Limb (tissue), 2 donors: ENCODE results near the gene COA3.

ENCODE experiments used
- DNase-seq, 2 donors: peaks; one replicate each; pipeline ENCODE4 v3.0.0-alpha.2; 2016; ENCODE audit errors: extremely low spot score in 2 of 2

The COA3 gene, protein sequence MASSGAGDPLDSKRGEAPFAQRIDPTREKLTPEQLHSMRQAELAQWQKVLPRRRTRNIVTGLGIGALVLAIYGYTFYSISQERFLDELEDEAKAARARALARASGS

DNA sequence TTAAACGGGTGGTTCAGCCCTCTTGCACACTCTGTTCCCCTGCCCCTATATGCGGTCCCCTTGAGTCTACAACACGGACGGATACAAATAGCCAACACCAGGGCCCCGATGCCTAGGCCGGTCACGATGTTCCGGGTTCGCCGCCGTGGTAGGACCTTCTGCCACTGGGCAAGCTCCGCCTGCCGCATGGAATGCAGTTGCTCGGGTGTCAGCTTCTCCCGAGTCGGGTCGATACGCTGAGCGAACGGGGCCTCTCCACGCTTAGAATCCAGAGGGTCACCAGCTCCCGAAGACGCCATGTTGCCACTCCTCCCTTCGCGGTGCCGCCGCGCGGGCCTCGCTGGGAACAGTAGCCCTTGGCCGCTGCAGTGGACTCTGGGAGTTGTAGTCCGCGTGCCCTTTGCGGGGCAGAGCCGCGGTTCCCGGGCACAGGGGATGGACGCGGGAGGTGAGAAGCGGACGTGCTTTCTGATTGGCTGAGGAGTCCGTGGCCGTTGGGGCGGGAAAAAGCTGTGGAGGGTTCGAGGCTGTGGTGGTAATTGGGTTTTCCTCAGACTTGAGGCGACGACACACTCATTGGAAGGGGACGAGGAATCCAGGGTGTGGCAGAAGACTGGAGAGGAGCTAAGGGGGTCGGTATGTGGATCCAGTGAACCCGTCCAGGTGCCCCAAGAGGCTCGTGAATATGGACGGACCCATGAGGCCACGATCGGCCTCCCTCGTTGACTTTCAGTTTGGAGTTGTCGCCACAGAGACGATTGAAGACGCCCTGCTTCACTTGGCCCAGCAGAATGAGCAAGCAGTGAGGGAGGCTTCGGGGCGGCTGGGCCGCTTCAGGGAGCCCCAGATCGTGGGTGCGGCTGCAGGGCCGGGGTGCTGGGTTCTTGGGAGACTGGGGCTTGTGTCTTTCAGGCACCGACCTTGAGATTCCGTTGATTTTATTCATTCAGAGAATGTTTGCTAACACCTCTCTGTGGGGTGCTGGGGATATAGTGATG, at the start of gene COA3, which contains the start of gene CNTD1:
Gene COA3 (minus strand): TSS at position 322 of the 998 bp plus-strand sequence. CDS start 23 bp downstream, at position 299.
Gene CNTD1 (plus strand): TSS at position 479 of the 998 bp plus-strand sequence. CDS start 207 bp downstream, at position 686.
- peak; percentile 82 to 91 for DNase-seq

DNA sequence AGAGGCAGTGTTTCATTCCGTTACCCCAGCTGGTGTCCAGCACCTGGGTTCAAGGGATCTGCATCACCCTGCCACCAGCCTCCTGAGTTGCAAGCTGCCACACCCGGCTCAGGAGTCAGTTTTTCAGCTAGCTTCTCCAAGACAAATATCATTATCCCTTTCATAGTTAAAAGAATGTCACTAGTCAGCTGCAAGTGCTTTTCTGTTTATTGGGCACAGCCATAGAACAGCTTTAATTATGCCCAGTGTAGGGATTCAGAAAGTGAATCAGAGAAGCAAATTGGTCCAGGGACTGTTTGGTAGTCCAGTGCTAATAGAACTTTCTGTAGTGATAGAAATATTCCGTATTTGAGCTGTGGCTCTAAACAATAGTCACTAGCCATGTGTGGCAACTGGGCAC, 49.6 kb upstream of the COA3 start:
- DNase-seq: no peak

DNA sequence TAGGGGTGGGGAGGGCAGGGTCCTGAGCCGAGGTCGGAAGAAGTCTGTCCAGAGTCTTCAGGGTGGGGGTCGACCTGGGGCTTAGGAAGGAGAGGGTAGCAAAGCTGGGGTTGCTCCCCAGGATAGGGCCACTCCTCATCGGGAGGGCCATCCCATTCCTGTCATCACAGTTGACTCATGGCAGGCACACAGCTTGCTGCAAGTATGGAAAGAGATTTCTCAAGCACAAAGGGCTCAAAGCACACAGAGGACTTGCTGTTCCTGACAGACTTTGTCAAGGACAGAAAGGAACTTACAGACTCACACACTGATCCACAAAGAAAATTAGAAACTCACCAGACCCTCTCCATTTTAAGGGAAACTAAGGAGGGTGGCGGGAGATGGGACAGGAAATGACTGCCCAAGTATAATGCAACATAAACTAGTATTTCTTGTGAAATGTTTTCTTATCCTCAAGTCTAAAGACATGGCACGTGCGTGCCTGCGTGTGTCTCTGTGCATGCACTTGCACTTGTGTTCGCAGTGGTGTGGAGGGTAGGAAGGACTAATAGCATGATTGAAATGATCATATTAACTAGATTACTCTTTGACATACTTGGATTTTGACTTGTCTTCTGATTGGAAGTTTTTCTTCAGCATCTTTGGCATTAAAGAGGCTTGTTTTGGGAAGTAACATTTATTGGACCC, 48.2 kb upstream of the COA3 start:
- no peak for DNase-seq

DNA sequence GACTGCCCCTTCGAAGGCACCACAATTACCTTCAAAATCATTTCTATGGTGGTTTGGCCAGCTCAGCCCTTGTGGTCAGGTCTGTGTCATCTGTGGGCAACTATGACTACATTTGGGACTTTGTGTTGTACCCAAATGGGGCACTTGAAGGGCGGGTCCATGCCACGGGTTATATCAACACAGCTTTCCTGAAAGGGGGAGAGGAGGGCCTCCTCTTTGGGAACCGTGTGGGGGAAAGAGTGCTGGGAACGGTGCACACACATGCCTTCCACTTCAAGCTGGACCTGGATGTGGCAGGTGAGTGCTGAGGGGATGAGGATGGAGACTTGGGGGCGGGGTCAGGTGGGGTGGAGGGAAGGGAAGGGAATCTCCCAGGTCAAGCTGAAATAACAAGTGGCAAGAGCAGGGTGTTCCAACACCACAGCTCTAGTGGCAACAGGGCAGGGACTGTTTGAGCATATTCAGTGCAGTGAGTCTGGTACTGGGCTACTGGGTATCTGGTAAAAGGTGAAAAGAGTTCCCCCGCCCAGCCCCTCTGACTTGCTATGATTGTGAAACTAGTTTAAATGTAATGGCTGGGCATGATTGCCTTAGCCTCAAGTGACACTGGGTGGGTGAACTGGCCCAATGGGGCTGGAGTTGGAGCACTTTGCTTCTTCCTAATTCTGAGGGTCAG, 47.6 kb upstream of the COA3 start:
- DNase-seq: no peak

DNA sequence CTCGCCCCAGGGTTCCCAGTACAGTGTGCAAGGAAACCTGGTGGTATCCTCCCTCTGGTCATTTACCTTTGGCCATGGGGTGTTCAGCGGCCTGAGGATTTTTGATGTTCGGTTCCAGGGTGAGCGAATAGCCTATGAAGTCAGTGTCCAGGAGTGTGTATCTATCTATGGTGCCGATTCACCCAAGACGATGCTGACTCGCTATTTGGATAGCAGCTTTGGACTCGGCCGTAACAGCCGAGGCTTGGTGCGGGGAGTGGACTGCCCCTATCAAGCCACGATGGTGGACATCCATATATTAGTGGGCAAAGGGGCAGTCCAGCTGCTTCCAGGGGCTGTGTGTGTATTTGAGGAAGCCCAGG, 47.0 kb upstream of the COA3 start:
- no peak for DNase-seq

DNA sequence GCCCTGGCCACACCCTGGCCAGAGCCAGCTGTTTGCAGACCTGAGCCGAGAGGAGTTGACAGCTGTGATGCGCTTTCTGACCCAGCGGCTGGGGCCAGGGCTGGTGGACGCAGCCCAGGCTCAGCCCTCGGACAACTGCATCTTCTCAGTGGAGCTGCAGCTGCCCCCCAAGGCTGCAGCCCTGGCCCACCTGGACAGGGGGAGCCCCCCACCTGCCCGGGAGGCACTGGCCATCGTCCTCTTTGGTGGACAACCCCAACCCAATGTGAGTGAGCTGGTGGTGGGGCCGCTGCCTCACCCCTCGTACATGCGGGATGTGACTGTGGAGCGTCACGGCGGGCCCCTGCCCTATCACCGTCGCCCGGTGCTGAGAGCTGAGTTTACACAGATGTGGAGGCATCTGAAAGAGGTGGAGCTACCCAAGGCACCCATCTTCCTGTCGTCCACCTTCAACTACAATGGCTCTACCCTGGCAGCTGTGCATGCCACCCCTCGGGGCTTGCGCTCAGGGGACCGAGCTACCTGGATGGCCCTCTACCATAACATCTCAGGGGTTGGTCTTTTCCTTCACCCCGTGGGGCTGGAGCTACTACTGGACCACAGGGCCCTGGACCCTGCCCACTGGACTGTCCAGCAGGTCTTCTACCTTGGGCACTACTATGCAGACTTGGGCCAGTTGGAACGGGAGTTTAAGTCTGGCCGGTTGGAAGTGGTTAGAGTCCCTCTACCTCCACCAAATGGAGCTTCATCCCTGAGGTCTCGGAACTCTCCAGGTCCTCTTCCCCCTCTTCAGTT, 46.5 kb upstream of the COA3 start:
- DNase-seq: no peak

DNA sequence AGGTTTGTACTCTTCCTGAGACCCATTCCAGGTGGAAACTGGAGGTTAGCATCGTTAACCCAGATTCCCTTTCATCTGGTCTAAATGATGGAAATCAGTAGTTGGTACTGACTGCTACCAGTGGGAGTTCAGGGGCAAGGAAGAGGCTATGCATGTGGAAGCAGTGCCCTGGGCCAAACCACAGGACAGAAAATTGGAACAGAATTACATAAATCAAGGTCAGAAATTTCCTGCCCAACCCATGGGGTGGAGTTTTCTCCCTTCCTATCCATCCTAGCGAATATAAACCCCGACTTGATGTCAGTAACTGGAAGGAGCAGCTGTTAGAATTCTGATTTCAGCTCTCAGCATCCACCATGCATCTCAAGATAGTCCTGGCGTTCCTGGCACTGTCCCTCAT, 45.8 kb upstream of the COA3 start, which contains the start of gene AOC2:
Gene AOC2 (plus strand): TSS at position 310 of the 400 bp plus-strand sequence. CDS start 47 bp downstream, at position 357.
- DNase-seq: no peak

DNA sequence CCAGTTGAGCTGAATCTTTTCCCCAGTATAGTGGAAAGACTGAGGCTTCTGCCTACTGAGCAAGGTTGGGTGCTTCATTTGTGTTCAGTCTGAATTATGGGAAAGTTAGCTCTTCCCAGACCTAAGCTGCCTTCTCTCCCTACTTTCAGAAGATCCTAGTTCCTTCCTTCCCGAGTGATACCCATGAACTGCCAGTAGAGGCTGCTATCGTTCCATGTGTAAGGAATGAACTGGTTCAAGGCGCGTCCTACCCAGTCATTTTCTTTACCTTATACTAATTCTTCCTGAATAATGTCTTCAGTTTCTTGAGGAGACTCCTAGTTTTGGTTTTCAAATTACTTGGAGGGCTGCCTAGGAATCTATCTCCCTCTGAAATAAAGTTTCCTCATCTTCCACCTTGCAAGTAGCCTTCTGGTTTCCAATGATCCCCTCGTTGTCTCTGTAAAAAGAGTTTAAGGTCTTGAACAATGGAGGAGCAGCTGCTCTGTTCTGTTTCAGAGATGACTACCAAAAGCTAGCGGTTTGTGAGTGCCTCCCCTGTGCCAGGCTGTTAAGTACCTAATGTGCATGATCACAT, 44.9 kb upstream of the COA3 start:
- peak; percentile 51 to 75 for DNase-seq

DNA sequence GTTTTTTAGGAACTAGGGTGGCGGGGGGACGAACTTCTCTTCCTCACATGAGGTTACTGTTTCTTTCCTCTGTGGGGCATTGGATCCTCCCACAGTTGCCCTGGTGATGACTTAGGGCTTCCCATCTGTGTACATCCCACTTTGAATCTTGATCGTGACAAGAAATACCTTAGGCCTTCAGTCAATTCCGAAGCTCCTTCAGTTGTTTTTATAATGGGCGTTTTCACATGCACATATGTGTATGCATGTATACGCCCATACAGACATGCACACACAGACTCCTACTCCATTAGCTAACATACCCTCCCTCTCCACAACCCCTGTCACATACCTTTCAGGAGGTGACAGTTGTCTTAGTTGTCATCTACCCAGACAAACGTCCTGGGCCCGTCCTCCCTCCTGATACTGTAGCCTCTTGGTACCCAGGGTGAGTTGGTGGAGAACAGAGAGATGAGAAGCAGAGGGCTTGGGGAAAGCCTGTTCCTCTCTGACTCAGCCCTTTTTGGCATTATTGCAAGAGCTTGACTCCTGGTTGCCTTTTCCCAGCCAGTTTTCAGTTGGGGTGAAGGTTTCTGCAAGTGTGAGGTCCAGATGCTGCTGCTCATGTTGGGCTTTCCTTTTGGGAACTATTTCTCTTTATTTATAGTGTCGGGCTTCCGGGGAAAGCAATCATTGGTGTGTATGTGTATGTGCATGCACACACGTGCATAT, 43.6 kb upstream of the COA3 start:
- DNase-seq: no peak

DNA sequence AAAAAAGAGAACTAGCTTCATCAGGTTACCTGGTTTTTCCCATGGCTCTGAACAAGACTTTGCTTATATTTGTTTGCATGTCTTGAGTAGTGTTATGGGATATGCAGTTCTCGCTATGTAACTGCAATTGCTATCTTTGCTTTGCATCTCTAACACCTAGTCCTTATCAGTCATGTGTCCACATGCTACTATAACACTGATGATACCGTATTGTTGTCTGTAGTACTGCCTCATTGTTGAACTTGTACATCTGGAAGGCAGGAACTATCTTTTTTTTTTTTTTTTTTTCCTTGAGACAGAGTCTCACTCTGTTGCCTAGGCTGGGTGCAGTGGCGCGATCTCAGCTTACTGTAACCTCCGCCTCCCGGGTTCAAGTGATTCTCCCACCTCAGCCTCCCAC, 37.2 kb upstream of the COA3 start:
- DNase-seq: no peak

DNA sequence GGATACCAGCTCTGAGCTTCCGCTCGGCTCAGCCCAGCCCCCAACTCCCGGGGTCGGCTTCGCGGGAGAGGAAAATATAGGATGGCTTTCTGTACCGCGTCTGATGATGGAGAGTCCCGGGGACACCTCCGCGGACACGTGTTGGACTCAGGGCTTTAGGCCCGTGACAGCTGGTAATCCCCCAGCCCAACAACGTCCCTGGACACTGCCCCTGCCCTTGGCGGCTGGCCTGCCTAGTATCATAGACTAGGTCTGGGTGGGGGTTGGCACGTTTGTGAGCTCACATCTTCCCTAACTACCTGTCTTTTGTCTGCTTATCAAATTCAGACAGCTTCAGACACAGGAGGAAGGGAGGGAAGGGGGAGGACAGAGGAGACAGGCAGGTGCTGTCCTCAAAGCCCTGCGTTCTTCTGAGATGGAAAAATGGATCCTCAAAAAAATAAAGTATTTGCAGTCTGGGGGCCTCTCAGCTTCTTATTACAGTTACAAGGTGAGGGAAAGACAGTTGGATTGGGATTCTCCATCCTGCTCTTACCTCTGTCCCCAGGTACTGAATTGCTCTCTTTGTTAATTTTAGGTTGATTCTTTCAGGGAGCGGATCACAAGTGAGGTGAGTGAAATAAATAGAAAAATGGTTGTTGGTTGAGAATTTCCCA, 35.4 kb upstream of the COA3 start:
- no peak for DNase-seq

DNA sequence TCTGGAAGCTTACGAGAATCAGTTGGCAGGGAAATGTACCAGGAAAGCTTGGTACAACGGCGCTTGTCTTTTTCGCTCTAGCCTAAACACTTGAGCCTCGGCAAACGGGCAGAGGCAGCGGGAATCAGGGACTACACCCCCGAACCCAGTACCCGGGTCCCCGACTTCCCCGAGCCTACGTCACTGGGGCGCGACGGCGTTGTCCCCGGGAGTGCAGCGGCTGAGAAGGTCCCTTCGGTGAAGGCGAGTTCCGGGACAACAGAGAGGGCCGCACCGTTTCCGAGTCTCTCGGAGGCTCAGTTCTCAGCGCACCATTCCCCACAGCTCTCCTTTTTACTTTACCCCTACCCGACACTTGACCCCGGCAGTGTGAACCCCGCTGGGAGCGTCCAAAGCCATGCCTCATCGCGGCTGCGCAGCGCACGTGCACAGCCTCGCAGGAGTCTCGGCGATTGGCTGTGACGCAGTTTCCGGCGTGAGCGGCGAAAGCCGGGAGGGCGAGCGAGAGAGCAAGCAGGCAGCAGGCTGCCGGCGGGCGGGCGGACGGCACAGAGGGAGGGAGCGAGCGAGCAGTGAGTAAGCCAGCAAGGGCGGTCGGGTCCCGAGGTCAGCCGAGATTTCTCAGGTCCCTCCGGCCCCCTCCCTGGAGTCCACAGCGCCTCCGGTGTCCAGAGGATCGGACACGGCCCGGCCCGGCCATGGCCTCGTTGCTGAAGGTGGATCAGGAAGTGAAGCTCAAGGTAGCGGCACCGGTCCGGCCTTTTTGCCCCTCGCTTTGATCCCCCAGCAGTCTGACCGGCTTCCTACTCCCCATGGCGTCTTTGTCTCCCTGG, 34.6 kb upstream of the COA3 start, which contains the start of gene PSME3:
Gene PSME3 (plus strand): TSS at position 464 of the 833 bp plus-strand sequence. CDS start 235 bp downstream, at position 699.
- DNase-seq: peak; percentile 88 to 94

DNA sequence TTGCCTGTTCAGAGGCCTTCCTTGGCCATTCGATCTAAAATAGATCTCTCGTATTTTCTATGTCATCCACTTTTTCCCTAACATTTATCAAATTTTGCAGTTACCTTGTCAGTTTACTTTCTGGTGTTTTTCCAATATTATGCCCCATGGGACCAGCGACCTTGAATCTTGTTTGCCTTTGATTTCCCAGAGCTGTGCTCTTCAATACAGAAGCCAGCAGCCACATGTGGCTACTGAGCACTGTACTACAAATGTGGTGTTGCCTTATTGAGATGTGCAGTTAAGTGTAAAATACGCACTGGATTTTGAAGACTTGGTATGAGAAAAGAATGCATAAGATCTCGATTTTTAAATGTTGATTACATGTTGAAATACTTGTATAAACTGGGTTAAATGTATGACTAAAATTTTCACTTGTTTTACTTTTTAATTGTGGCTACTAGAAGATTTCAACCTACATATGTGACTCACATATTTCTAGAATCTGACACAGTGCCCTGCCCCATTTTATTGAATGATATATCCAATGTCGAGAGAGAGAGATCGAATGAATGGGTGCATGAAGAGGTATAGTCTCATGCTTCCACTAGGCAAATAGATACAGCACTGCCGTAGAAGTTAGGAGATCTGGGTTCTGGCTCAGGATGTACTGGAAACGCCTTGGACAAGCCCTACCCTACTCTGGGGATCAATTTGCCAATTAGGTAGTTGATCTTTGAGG, 33.9 kb upstream of the COA3 start:
- DNase-seq: no peak

DNA sequence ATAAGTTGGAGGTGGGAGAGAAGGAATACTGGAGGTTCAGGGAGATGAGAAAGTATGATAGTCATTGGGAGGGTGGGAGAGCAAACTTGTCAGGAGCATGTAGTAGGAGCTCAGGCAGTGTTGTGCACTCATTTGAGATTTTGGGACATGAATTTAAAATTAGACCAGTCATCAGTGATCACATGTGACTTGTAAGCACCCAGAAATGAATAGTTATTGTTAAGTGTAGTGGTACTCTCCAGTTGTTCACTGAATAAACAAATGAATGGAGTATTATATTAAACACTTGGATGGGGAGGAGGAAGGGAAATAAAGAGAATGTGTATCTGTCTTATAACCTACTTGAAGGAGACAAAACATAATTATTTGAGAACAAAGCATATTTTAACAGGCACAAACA, 32.5 kb upstream of the COA3 start:
- DNase-seq: no peak

DNA sequence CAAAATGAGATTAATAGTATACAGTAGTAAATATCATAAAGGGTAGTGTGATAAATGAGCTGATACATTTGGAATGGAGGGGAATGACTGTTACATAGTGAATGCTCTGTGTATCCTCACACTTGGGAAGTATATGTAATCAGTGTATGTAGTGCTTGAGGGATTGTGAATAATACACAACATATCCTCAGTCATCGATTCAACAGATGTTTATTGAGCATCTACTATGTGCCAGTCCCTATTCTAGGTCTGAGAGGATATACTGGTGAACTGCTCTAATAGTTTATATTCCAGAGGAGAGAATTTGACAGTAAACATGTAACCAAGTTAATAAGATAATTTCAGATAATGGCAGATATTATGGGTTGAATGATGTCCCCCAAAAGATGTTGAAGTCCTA, 29.0 kb upstream of the COA3 start:
- no peak for DNase-seq

DNA sequence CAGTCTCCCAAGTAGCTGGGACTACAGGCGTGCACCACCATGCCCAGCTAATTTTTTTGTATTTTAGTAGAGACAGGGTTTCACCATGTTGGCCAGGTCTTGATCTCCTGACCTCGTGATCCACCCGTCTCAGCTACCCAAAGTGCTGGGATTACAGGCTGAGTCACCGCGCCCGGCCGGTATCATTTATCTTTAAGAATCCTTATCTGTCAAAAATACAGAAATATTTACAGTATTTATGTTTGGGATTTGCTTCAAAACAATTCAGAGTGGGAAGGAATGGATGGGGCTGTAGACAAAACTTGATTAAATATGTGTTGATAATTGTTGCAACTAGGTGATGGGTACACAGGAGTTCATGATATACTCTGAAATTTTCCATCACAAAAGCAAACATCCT, 22.7 kb upstream of the COA3 start:
- no peak for DNase-seq

DNA sequence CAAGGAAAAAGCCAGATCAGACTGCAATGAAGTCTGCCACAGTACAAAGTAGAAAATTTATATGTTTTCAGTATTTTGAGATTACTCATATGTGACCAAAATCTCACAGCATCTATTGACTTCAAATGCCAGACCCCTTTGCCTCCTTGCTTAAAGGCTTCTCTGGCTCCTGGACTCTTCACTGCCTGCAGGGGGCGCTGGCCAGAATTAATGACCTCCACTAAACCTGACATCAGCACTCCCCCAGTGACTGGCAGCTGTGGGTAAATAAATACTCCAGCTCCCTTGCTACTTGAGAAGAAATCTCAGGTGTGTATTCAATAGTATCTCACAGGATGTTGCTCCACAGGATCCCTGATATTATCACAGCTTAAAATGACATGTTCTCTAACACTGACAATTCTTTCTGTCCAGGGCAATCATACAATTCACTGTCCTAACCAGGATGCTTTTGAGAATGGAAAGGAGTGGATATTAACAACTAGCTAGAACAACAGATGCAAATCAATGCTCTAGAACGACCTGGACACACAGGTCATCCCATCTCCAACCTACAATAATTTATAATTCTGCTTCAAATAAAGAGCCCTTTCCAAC, 21.5 kb upstream of the COA3 start:
- peak in 1 of 2 donors; percentile 45 for DNase-seq
